Measurements from ENCODE around the gene EHMT2. TPM values are rescaled to one million over a fixed set of nuclear protein-coding genes. Genes with fewer than 3 reads are reported as not detected.

The EHMT2 gene
- total RNA-seq, 2 experiments from 2014 or later = 50.1 to 60.4 TPM

GRCh38 chr6:31900917-31901414 is 3.5 kb upstream of the EHMT2 start:
- Mint-ChIP-seq H3K4me3 (peak overlapping the region; percentile 69), H3K4me1 (peaks cover 30% of the 10 kb centered on the region), H3K36me3 (ENCODE audit: low read depth) (peaks cover 5% of the 10 kb centered on the region), H3K9me3 (ENCODE audit: low read depth) (no peaks in the 10 kb centered on the region), H3K27ac (peak overlapping the region; percentile 19), H3K27me3 (no peaks in the 10 kb centered on the region)
- ATAC-seq = no peak
- ChIA-PET CTCF (no interaction called here), POLR2A (interaction anchor here (0.7 kb wide), 1 partner anchor 342 kb away, joined by 3 read pairs; no protein-coding TSS in a partner anchor)
- DNase-seq = no peak
- intact Hi-C loops (cut with DNase I, micrococcal nuclease) = loop anchor here in 1 of 2 experiments (5.0 kb wide), 1 partner anchor 51 kb away; no protein-coding TSS in a partner anchor

DNA sequence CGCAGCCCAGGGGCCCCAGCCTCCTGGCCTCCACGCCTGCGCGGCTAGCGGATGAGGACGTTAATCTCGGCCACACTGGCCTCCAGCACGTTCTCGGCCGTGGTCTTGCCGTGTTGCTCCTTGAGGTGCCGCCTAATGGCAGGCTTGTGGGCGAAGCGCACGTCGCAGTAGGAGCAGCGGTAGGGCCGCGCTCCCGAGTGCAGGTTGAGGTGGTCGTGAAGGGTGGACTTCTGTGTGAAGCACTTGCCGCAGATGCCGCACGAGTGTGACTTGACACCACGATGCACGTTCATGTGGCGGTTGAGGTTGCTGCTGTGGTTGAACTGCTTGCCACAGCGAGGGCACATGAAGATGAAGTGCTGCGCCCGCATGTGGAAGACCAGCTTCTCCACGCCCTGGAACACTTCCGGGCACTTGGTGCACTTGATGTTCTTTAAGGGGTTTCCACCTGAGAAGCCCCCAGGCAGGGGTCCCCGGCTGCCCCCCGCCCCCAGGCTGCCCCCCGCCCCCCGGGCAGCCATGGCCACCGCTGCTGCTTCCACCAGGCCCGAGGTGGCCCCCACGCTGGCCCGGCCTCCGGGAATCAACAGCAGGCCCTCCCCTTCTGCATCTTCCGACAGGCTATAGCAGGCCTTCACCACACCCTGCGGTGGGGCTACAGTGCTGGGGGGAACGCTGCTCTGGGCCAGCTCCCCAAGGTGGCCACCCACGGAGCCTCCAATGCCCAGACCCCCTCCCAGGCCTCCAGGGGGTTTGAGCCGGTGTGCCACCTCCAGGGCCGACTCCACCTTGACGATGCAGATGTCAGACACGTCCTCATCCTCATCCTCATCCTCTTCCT is 2.6 kb upstream of the EHMT2 start:
- Mint-ChIP-seq H3K4me1 (peaks cover 33% of the 10 kb centered on the region), H3K9me3 (ENCODE audit: low read depth) (no peaks in the 10 kb centered on the region), H3K27me3 (no peaks in the 10 kb centered on the region), H3K36me3 (ENCODE audit: low read depth) (peaks cover 8% of the 10 kb centered on the region), H3K4me3 (no peak overlapping the region), H3K27ac (no peak overlapping the region)
- ChIA-PET CTCF (interaction anchor here (0.6 kb wide), 1 partner anchor 880 kb away, joined by 3 read pairs; no protein-coding TSS in a partner anchor), POLR2A (interaction anchor here (0.7 kb wide), 1 partner anchor 341 kb away, joined by 3 read pairs; no protein-coding TSS in a partner anchor)
- no peak for ATAC-seq
- DNase-seq = peak; percentile 39
- intact Hi-C loops (cut with DNase I, micrococcal nuclease) = loop anchor here (2.0 to 5.0 kb wide), 3 partner anchors 38 to 359 kb away; partner anchors contain the start of gene NEU1 (in 1 of the 2)

DNA sequence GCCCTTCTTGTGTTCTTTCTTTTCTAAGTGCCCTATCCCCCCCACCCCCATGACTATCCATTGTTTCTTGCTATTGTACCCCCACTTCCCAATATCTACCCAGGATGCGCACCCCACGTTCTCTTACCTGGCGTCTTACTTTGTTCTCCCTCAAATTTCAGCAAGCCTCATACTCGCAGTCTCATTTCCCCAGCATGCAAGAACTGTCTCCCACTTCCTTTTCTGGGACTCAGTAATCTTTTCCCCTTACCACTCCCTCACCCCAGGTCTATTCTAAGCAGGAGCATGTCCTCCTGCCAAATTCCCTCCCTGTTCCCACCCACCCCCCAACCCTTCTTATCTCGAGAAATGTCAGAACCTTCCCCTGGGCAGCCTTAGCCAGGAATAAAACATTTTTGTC is 1.7 kb upstream of the EHMT2 start:
- POLR2A ChIA-PET = no interaction called here
- H3K27ac Mint-ChIP-seq = peak overlapping the region; percentile 48
- no peaks in the 10 kb centered on the region for H3K9me3 Mint-ChIP-seq (ENCODE audit: low read depth)
- CTCF ChIA-PET = interaction anchor here (0.6 kb wide), 1 partner anchor 881 kb away, joined by 3 read pairs; no protein-coding TSS in a partner anchor
- H3K4me3 Mint-ChIP-seq = peak overlapping the region; percentile 57
- intact Hi-C loops (cut with DNase I, micrococcal nuclease) = loop anchor here (2.0 to 5.0 kb wide), 2 partner anchors 37 to 358 kb away; partner anchors contain the start of gene NEU1 (in 1 of the 2)
- H3K4me1 Mint-ChIP-seq = peaks cover 33% of the 10 kb centered on the region
- ATAC-seq (no peak), DNase-seq (no peak)
- peaks cover 10% of the 10 kb centered on the region for H3K36me3 Mint-ChIP-seq (ENCODE audit: low read depth)
- H3K27me3 Mint-ChIP-seq = no peaks in the 10 kb centered on the region

DNA sequence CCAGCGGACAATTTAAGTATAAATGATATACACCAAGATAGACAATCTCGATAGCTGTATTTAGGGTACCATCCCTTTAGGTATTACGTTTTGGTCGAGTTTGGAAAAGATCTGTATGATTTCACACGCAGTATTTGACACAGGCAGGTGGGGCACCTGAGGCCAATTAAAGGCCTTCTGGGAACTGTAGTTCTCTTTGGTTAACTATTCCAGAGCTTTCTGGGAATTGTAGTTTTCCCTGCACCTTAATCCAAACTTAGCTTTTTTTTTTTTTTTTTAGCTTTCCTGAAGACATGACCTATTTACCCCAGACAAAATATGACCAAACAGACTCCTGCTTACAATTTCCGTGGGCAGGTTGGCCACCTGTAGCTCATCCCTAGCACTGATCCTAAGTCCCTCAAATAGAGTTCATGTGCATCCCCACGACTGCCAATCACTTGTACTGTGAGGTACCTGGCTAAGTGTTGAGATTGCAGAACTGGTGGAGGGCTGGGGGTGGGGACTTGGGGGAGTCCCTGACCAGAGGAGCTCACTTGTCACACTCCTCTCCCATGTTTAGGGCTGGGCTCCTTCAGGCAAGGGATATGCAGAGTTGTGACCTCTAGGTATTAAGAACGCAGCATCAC is 999 bp upstream of the EHMT2 start:
- no peaks in the 10 kb centered on the region for H3K9me3 Mint-ChIP-seq (ENCODE audit: low read depth)
- CTCF ChIA-PET = interaction anchor here (0.6 to 1.1 kb wide), 3 partner anchors 12 to 99 kb away, joined by 3 to 4 read pairs (median 3); no protein-coding TSS in a partner anchor
- intact Hi-C loops (cut with DNase I, micrococcal nuclease) = loop anchor here (2.0 to 5.0 kb wide), 2 partner anchors 36 to 358 kb away; partner anchors contain the start of gene NEU1 (in 1 of the 2)
- no peaks in the 10 kb centered on the region for H3K27me3 Mint-ChIP-seq
- H3K36me3 Mint-ChIP-seq (ENCODE audit: low read depth) = peaks cover 12% of the 10 kb centered on the region
- POLR2A ChIA-PET = interaction anchor here (0.6 to 1.3 kb wide), 4 partner anchors 32 to 71 kb away, joined by 3 read pairs; partner anchors contain the start of genes HSPA1B and NEU1
- ATAC-seq (peak; percentile 47), DNase-seq (peak; percentile 56)
- peak overlapping the region; percentile 96 for H3K4me3 Mint-ChIP-seq
- peak overlapping the region; percentile 92 for H3K27ac Mint-ChIP-seq
- H3K4me1 Mint-ChIP-seq = peaks cover 33% of the 10 kb centered on the region

DNA sequence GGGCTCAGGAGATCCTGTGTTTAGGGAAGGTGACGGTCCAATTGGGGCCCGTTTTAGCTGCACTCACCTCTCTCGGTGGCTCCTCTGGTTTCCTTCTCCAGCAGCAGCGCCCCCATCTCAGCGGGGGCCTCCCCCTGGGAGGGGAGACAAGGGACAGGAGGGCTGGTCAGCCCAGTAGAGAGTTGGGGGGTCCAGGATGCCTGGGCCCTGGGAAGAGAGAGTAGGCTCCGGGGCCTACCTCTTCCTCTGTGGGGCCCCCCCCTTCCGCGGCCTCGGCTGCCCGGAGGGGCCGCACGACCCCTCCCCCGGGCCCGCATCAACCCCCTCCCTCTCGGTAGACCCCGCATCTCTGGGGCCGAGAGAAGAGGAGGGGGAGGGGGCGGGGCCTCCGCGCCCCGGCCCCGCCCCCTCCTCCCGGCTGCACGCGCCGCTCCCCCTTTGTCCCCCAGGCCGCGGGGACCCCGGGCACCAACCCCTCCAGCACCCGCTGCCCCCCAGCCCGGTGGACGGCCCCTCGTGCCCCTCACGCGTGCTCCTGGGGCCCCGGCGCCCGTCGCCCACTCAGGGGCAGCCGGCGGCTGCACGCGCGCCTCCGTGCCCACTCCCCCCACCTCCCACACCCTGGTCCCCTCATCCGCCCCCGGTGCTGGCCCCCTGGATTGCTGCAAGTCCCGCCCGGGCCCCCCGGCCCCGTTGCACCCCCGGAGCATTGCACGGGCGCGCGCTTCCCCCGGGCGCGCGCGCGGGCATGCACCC is 464 bp downstream of the EHMT2 start:
- ATAC-seq (no peak), DNase-seq (peak; percentile 32)
- CTCF ChIA-PET = interaction anchor here (0.8 kb wide), 1 partner anchor 34 kb away, joined by 3 read pairs; the partner anchor contains the start of gene NEU1
- Mint-ChIP-seq H3K36me3 (ENCODE audit: low read depth) (peaks cover 20% of the 10 kb centered on the region), H3K27me3 (no peaks in the 10 kb centered on the region), H3K4me3 (peak overlapping the region; percentile 96), H3K27ac (peak overlapping the region; percentile 86), H3K4me1 (peaks cover 26% of the 10 kb centered on the region), H3K9me3 (ENCODE audit: low read depth) (no peaks in the 10 kb centered on the region)
- POLR2A ChIA-PET = interaction anchor here (1.0 to 1.3 kb wide), 3 partner anchors 14 to 231 kb away, joined by 3 to 5 read pairs (median 3); partner anchors contain the start of genes ATF6B and NEU1
- intact Hi-C loops (cut with DNase I, micrococcal nuclease) = loop anchor here (1.0 to 5.0 kb wide), 15 partner anchors 34 to 700 kb away; partner anchors contain the start of genes ATF6B (in 1 of the 2), ATP6V1G2 (in 1 of the 2), BAG6 (in 1 of the 2) and DXO (in 1 of the 2)

- ChIA-PET POLR2A (interaction anchor here (1.0 kb wide), 1 partner anchor 13 kb away, joined by 5 read pairs; no protein-coding TSS in a partner anchor), CTCF (no interaction called here)
- H3K27me3 Mint-ChIP-seq = no peaks in the 10 kb centered on the region
- H3K9me3 Mint-ChIP-seq (ENCODE audit: low read depth) = no peaks in the 10 kb centered on the region
- no peak for ATAC-seq
- peaks cover 21% of the 10 kb centered on the region for H3K36me3 Mint-ChIP-seq (ENCODE audit: low read depth)
- DNase-seq = no peak
- peak overlapping the region; percentile 86 for H3K27ac Mint-ChIP-seq
- peaks cover 26% of the 10 kb centered on the region for H3K4me1 Mint-ChIP-seq
- H3K4me3 Mint-ChIP-seq = peak overlapping the region; percentile 75
- intact Hi-C loops (cut with DNase I, micrococcal nuclease) = loop anchor here (2.0 to 5.0 kb wide), 4 partner anchors 34 to 350 kb away; partner anchors contain the start of genes ATP6V1G2 (in 1 of the 2), NEU1 (in 1 of the 2) and NFKBIL1 (in 1 of the 2)
Measured at GRCh38 chr6:31896493-31896855, 1.0 kb downstream of the EHMT2 start.

DNA sequence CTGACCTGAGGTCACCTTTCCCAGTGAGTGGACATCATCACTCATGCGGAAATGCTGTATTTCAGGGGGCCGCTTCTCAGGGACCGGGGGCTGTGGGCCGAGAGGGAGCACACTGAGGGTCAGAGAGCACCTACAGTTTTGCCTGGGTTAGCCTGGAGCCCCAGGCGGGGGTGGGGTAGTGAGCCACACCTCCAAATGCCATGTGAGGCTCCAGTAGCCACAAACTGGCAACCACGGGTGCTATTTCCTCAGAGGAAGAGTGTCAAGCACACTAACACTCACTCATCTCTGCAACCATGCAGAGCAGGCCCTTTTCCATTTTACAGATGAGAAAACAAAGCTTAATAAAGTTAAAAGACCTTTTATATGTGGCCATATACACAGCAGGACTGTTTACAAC is 4.7 kb downstream of the EHMT2 start:
- ATAC-seq (no peak), DNase-seq (no peak)
- intact Hi-C loops (cut with DNase I, micrococcal nuclease) = no loop called here
- Mint-ChIP-seq H3K4me1 (peaks cover 9% of the 10 kb centered on the region), H3K27me3 (no peaks in the 10 kb centered on the region), H3K4me3 (no peak overlapping the region), H3K27ac (no peak overlapping the region), H3K9me3 (ENCODE audit: low read depth) (no peaks in the 10 kb centered on the region), H3K36me3 (ENCODE audit: low read depth) (peaks cover 36% of the 10 kb centered on the region)
- ChIA-PET POLR2A (no interaction called here), CTCF (no interaction called here)

DNA sequence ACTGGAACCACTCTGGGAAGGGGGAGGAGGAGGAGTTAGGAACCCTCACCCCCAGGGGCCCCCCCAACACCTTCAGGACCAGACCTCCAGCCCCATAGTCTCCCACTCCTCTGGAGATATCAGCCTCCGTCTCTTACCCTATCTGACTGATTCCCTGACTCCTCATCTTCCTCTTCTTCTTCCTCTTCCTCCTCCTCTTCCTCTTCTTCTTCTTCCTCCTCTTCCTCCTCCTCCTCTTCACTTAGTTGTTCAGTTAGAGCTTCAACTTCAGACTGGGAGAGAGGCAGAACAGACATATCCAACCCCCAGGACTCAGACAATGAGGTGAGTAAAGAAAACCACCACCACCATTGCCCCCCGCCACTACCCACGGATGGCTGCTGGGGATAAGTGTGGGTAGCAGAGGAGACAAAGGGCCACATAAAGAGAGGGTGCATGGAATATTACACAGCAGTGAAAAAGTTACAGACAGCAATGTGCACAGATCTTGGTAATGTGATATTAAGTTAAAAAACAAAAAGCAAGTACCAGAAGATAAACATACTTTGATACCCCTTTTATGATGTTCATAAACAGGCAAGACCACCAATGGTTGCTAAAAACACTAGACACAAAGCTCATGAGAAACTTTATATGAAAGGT is 8.0 kb downstream of the EHMT2 start:
- H3K9me3 Mint-ChIP-seq (ENCODE audit: low read depth) = no peaks in the 10 kb centered on the region
- H3K27me3 Mint-ChIP-seq = no peaks in the 10 kb centered on the region
- ChIA-PET CTCF (interaction anchor here (0.6 to 1.7 kb wide), 11 partner anchors 9 to 329 kb away, joined by 3 to 9 read pairs (median 3); partner anchors contain the start of genes NELFE and SKIC2), POLR2A (no interaction called here)
- ATAC-seq (no peak), DNase-seq (no peak)
- no peaks in the 10 kb centered on the region for H3K4me1 Mint-ChIP-seq
- intact Hi-C loops (cut with DNase I, micrococcal nuclease) = no loop called here
- peak overlapping the region; percentile 37 for H3K27ac Mint-ChIP-seq
- H3K36me3 Mint-ChIP-seq (ENCODE audit: low read depth) = peaks cover 42% of the 10 kb centered on the region
- no peak overlapping the region for H3K4me3 Mint-ChIP-seq

- no peak overlapping the region for H3K4me3 Mint-ChIP-seq
- ATAC-seq (no peak), DNase-seq (peak; percentile 79)
- H3K27ac Mint-ChIP-seq = no peak overlapping the region
- H3K36me3 Mint-ChIP-seq (ENCODE audit: low read depth) = peaks cover 46% of the 10 kb centered on the region
- H3K4me1 Mint-ChIP-seq = no peaks in the 10 kb centered on the region
- intact Hi-C loops (cut with DNase I, micrococcal nuclease) = no loop called here
- H3K27me3 Mint-ChIP-seq = no peaks in the 10 kb centered on the region
- POLR2A ChIA-PET = interaction anchor here (0.6 kb wide), 1 partner anchor 853 kb away, joined by 5 read pairs; no protein-coding TSS in a partner anchor
- no peaks in the 10 kb centered on the region for H3K9me3 Mint-ChIP-seq (ENCODE audit: low read depth)
- CTCF ChIA-PET = interaction anchor here (0.5 to 1.5 kb wide), 7 partner anchors 8 to 187 kb away, joined by 3 to 9 read pairs (median 3); partner anchors contain the start of genes NELFE and SKIC2
Measured at GRCh38 chr6:31888276-31889258, 8.9 kb downstream of the EHMT2 start.
